AG09309 (cell line): ENCODE data around the gene PECR.
A peak's percentile ranks its signal among the peaks of the same experiment; 100 is the strongest.

Experiments used
- DNase-seq: peaks from one replicate; pipeline ENCODE4 v3.0.0-alpha.2; 2010; ENCODE audit warnings: low read depth
- H3K4me3 ChIP-seq: 2 replicates; pipeline ENCODE4 v1.5.1; 2011; ENCODE audit warnings: mild to moderate bottlenecking, low read depth, low read length, moderate library complexity; ENCODE audit not compliant: control insufficient read depth
- CTCF ChIP-seq: IDR thresholded peaks from 2 replicates; pipeline ENCODE4 v1.5.1; 2011; ENCODE audit warnings: mild to moderate bottlenecking, low read depth, low read length, inconsistent platforms; ENCODE audit not compliant: insufficient read depth, control insufficient read depth; ENCODE audit errors: missing control alignments

The PECR gene

GRCh38 chr2:216023055-216023648, 58.5 kb downstream of the PECR start:
- H3K4me3 ChIP-seq, result no peak overlapping the region
- DNase-seq, result no peak

GRCh38 chr2:216021768-216022565, 59.6 kb downstream of the PECR start:
- no peak for DNase-seq
- TF ChIP-seq CTCF, result no peak
- H3K4me3 ChIP-seq, result no peak overlapping the region

More at GRCh38 chr2:216023055-216023648, 58.5 kb downstream of the PECR start:
- peak; percentile 71 for TF ChIP-seq CTCF

GRCh38 chr2:216018709-216019108, 62.9 kb downstream of the PECR start:
- no peak overlapping the region for H3K4me3 ChIP-seq
- no peak for TF ChIP-seq CTCF
- DNase-seq, result no peak

- no peak overlapping the region for H3K4me3 ChIP-seq
- no peak for DNase-seq
These were observed 64.2 kb downstream of the PECR start for GRCh38 chr2:216017365-216017764.

GRCh38 chr2:216016581-216016980, 65.0 kb downstream of the PECR start:
- no peak for DNase-seq
- H3K4me3 ChIP-seq, result no peak overlapping the region
- TF ChIP-seq CTCF, result no peak

More at GRCh38 chr2:216017365-216017764, 64.2 kb downstream of the PECR start:
- no peak for TF ChIP-seq CTCF

GRCh38 chr2:216015722-216016464, 65.7 kb downstream of the PECR start:
- H3K4me3 ChIP-seq, result no peak overlapping the region
- no peak for DNase-seq
- TF ChIP-seq CTCF, result no peak
